HG03460 (cell line): ENCODE measurements around the gene CPM.
"Not testable (repeated sequence)": the region's sequence is repeated elsewhere in the genome, so short reads cannot be mapped to it uniquely, and the experiment has no call there.

Source experiments
- ATAC-seq: cut with Tn5 transposase; IDR thresholded peaks from one replicate; pipeline ENCODE4 v1.9.1; 2021; ENCODE audit not compliant: unreplicated experiment

The CPM gene

DNA sequence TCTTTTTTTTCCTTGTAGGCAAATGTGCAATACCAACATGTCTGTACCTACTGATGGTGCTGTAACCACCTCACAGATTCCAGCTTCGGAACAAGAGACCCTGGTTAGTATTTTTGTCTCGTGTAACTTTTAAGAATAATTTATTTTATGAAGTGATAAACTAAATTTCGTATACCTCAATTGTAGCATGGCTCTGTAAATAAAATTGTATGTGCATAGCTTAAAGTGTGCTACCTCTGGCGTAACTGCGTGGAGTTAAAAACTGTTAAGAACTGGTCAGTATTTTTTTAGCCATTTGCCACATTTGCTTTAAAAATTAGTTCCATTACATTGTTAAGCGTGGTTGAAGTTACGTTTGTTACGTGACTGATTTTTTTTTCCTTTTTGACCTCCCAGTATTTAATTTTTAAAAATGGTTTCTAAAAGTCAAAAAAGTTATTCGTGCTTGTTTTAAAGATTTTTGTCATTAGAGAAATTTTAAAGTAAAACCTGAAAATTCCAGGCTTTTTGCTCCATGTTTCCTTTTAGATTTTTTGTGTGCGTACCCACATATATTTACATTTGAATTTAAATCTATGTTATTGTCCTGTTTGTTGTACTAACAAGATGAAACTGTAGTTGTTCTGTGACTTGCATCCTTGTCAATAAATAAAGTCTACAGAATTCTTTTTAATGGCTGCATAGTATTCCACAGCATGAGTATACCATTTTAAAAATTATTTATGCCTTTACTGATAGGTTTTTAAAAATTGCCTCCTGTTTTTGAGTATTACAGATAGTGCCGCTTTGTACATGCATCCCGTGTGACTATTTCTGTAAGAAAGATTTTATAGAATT is 123.6 kb downstream of the CPM start:
- no peak for ATAC-seq

DNA sequence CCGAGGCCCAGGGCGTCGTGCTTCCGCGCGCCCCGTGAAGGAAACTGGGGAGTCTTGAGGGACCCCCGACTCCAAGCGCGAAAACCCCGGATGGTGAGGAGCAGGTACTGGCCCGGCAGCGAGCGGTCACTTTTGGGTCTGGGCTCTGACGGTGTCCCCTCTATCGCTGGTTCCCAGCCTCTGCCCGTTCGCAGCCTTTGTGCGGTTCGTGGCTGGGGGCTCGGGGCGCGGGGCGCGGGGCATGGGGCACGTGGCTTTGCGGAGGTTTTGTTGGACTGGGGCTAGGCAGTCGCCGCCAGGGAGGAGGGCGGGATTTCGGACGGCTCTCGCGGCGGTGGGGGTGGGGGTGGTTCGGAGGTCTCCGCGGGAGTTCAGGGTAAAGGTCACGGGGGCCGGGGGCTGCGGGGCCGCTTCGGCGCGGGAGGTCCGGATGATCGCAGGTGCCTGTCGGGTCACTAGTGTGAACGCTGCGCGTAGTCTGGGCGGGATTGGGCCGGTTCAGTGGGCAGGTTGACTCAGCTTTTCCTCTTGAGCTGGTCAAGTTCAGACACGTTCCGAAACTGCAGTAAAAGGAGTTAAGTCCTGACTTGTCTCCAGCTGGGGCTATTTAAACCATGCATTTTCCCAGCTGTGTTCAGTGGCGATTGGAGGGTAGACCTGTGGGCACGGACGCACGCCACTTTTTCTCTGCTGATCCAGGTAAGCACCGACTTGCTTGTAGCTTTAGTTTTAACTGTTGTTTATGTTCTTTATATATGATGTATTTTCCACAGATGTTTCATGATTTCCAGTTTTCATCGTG is 124.4 kb downstream of the CPM start:
- ATAC-seq, result peak; percentile 56

DNA sequence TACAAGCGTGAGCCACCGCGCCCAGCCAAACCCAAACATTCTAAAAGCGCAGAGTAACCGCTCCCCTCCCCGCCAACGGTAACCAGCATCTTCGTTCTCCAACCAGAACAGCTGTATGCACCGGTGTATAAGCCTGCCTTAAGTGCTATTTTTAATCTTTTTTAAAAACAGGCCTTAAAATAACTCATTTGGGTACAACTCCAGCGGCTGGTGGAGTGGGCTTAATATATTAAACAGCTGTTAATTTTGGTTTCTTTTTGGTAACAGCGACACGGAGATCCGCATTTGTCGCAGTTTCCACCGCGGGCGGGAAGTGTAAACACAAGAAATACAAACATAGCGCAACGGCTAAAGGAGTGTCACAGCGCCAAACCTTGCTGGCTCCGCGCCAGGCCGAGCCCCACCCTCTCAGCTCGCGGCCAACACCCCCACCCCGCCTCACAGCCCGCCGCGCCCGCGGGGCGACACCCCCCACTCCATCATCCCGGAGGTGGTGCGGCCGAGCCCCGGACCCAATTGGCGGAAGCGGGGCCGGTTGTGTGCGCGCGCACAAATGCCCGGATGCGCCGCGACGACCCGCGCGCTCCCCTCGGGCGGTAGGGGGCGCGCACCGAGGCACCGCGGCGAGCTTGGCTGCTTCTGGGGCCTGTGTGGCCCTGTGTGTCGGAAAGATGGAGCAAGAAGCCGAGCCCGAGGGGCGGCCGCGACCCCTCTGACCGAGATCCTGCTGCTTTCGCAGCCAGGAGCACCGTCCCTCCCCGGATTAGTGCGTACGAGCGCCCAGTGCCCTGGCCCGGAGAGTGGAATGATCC is 125.2 kb downstream of the CPM start, which contains the start of gene MDM2:
Gene MDM2, plus strand, starts transcription at position 602 of the 812 bp plus-strand sequence. CDS start 301 bp downstream, outside the sequence.
- ATAC-seq, result peak; percentile 66

DNA sequence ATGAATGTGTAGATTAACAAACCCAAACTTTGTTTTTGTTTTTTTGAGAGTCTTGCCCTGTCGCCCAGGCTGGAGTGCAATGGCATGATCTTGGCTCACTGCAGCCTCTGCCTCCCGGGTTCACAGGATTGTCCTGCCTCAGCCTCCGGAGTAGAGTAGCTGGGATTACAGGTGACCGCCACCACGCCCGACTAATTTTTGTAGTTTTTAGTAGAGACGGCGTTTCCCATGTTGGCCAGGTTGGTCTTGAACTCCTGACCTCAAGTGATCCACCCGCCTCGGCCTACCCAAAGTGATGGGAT is 125.7 kb downstream of the CPM start:
- ATAC-seq, result not testable (repeated sequence)

DNA sequence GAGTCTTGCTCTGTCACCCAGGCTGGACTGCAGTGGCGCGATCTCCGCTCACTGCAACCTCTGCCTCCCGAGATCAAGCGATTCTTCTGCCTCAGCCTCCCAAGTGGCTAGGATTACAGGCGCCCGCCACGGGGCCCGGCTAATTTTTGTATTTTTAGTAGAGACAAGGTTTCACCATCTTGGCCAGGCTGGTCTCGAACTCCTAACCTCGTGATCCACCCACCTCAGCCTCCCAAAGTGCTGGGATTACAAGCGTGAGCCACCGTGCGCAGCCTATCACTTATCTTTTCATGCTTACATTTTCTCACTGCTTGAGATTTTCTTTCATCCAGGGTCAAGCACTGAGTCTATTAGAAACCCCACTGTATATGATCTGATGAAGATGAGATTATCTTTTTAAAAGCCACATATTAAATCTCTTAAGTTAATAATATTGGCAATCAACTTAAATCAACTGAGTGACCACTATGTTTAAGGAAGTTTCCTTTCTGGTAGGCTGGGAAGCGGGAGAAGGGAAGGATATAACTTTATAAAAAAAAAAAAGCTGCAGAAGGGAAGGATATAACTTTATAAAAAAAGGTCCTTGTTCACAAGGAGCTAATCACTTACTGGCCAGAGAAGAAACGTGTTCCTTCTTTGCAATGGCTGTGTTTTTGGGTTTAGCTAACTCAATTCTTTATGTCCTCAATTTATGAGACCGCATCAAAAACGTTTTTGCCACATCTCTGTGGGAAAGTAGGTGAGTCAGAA is 126.3 kb downstream of the CPM start:
- ATAC-seq, result no peak

DNA sequence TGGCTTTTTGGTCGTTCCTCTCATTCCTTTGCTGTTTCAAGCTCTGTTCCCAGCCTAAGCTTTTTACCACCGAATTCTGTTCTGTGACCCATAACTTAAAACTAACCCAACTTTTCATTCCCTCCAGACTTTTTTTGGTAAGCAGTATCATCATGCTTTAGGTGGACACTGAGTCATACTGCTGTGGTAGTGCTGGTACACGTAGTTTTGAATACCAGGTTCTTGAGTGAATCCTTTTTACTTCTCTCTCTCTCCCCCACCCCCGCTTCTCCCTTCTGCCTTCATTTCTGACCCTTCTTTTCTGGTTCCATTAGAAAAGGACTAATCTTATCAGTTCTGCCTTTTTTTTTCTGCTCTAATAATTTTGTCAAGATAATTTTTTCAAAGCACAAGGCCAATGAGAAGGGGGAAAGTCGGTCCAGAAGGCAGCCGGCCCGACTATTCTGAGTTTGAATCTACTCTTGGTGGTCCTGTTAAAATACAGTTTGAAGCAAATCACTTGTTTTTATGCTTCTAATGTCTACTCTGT is 127.3 kb downstream of the CPM start:
- no peak for ATAC-seq

DNA sequence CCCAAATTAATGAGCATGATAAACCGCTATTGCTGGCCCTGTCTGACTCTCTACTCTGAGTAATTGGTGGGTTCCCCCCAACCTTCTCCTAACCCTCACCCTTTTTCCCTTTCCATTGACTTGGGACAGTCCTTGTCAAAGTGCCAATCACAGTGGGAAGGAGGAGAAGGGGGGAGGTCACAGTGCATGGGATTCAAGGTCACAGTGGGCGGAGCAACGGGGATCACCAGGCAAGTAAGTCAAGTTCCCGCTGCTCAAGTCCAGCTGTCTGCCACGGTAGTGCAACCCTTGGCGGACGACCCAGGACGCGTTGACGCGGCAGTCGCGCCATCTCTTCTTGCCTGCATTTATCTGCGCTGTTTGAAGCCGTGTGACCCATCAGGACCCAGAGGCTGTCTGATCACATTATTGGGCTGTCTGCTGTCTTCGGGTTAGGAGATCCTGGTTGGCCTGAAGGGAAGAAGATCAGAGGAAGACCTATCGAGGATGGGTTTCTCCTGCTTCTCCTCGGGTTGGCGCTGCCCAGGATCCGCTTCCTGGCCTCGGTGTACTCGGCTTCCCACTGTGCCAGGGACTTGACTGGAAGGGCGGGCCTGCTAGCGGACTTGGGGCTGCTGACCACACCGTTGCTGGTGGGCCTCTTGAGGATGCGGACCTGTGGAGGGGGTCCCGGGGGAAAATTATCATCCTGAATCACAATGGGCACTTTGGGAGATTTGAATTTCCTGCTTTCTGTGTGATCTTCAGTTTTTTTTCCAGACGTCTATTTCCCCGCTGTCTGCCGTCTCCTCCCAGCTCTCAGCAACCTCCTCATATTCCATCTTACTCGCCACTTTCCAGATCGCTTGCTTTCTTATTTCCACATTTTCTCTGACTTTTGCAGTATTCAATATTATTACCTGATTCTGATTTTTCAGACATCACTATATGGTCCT is 128.0 kb downstream of the CPM start:
- no peak for ATAC-seq

DNA sequence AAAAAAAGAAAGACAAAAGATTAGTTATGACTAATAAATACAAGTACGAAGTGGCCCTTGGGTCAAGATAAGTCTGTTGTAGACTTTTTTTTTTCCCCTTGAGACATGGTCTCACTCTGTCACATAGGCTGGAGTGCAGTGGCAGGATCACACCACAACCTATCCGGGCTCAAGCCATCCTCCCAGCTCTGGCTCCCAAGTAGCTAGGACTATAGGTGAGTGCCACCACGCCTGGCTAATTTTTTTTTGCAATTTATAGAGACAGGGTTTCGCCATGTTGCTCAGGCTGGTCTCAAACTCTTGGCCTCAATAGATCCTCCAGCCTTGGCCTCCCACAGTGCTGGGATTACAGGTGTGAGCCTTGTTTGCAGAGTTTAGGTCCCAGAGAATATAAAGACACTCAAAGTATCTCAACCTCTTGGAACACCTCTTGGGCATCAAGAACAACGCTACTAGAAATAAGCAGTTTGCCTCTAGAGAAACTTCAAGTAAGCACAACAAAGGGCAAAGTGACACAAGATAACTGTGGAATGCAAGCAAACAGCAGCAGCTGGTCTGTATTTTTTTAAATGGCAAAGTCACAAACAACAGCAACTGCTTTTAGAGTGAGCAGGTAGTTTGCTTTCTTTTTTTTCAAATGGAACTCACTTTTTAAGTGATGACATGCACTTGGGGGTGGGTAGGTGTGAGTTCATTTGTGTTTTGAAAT is 128.9 kb downstream of the CPM start:
- no peak for ATAC-seq

DNA sequence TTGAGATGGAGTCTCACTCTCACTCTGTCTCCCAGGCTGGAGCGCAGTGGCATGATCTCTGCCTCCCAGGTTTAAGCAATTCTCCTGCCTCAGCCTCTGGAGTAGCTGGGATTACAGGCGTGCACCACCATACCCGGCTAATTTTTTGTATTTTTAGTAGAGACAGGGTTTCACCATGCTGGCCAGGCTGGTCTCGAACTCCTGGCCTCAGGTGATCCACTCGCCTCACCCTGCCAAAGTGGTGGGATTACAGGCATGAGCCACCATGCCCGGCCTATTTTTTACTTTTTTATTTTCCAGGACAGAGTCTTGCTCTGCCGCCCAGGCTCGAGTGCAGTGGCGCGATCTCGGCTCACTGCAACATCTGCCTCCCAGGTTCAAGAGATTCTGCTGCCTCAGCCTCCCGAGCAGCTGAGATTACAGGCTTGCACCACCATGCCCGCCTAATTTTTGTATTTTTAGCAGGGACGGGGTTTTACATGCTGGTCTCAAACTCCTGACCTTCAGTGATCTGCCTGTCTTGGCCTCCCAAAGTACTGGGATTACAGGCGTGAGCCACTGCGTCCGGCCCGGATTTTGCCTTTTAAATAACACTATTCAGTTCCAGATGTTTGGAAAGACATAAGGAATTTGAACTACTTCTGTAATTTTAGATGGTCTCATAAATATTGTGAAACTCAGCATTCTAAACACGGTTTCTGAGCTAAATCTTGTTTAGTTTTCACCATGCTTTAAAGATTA is 129.9 kb downstream of the CPM start:
- ATAC-seq, result not testable (repeated sequence)

DNA sequence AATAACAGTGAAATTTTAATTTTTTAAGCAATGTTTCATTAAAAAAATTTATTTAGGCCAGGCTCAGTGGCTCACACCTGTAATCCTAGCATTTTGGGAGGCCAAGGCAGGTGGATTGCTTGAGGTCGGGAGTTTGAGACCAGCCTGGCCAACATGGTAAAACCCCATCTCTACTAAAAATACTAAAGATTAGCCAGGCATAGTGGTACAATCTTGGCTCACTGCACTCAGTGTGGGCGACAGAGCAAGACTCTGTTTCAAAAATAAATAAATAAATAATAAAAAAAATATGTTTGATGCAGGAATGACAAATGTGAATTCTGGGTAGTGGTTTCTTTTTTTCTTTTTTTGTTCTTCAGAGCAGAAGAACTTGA is 130.6 kb downstream of the CPM start:
- not testable (repeated sequence) for ATAC-seq
